SK-N-SH (cell line): ENCODE data around the gene KRTAP1-3.

Source experiments
- CHD2 ChIP-seq: fragments of 150-350 bp; IDR thresholded peaks from 2 replicates; pipeline ENCODE4 v1.6.1; 2018; ENCODE audit warnings: low read length; ENCODE audit not compliant: partially characterized antibody
- EP300 ChIP-seq, 2 experiments: IDR thresholded peaks; 2 replicates each; pipeline versions ENCODE4 v1.4.0 to v1.6.1; 2012; ENCODE audit warnings: borderline replicate concordance in 1 of 2, low read depth in 1 of 2, low read length in 1 of 2
- JUND ChIP-seq: IDR thresholded peaks from 2 replicates; pipeline ENCODE4 v1.4.0; 2012
- TF ChIP-seq, protein P1 (sequence below): fragments of 200-600 bp; sonication (generic); IDR thresholded peaks from 2 replicates; pipeline ENCODE4 v1.6.1; 2017; ENCODE audit warnings: antibody characterized with exemption, mild to moderate bottlenecking, moderate library complexity

DNA sequence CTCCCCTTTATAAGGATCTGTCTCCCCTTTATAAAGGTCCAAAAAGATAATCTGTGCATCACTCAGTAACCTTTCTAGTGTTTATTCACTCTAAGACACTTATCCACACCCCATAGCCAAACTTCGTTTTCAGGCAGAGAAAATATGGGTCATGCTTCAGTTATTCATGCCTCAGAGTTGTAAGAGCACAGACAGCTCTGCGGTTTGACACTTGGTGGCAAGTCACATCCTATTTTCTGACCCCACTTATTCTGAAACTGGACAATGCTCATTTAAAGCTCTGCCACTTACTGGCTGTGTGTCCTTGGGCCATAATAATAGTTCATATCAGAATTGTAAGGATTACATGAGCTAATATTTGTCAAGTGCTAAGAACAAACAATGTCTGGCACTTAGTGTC is 14.4 kb upstream of the KRTAP1-3 start:
- TF ChIP-seq, protein P1, sequence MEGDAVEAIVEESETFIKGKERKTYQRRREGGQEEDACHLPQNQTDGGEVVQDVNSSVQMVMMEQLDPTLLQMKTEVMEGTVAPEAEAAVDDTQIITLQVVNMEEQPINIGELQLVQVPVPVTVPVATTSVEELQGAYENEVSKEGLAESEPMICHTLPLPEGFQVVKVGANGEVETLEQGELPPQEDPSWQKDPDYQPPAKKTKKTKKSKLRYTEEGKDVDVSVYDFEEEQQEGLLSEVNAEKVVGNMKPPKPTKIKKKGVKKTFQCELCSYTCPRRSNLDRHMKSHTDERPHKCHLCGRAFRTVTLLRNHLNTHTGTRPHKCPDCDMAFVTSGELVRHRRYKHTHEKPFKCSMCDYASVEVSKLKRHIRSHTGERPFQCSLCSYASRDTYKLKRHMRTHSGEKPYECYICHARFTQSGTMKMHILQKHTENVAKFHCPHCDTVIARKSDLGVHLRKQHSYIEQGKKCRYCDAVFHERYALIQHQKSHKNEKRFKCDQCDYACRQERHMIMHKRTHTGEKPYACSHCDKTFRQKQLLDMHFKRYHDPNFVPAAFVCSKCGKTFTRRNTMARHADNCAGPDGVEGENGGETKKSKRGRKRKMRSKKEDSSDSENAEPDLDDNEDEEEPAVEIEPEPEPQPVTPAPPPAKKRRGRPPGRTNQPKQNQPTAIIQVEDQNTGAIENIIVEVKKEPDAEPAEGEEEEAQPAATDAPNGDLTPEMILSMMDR: no peak
- TF ChIP-seq CHD2 (no peak), JUND (no peak), EP300 (IDR thresholded peaks at IDR 0.05; ENCODE audit: borderline replicate concordance in 1 of 2, low read depth in 1 of 2, low read length in 1 of 2) (no peak)
